ENCODE data around the gene ZBP1.

ZBP1 gene

GRCh38 chr20:57558614-57559288 is 61.5 kb downstream of the ZBP1 start:
- no peak for DNase-seq (ENCODE audit: low read depth in 2 of 2)

DNA sequence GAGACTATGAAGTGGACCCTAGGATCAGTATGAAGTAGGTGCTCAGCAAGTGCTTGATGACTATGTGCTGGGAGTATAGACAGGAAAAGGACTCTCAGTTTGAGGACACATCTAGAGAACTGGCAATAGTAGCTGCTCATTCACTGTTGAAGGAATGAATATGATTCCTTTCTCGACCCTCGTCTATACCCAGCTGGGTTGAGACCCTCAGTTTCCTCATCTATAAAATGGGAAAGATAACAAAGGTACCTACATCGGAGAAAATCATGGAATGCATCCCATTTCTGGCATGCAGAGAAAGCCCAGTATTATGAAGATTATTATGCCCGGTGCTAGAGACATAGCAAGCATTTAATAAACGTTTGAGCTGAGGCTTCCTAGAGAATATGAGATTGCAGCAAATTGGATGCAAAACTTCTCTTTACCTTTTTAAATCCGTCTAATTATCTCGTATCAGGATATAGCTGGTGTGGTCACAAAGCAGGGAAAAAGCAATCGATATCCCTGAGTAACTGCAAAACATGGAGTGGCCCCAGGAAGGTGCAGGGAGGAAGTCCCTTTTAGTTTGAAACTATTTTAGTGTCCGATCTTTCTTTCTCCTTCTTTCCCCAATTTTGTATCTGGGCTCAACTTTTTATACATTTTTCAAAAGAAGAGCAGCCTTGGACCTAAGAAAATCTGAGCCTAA is 62.2 kb downstream of the ZBP1 start:
- DNase-seq (ENCODE audit: low read depth in 2 of 2), result no peak

DNA sequence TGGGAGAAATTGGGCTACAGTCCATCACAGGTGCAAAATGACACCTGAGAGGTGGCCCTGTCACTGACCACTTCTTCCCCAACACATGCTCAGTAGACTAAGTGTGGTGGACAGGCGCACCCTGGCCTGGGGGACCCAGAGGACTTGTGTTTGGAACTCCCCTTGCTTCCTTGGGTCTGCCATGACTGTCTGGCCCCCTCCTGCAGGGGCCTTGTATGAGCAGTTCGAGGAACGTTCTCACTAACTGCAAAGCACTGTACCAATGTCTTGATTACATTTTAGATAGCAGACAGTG is 63.3 kb downstream of the ZBP1 start:
- DNase-seq (ENCODE audit: low read depth in 2 of 2), result no peak

DNA sequence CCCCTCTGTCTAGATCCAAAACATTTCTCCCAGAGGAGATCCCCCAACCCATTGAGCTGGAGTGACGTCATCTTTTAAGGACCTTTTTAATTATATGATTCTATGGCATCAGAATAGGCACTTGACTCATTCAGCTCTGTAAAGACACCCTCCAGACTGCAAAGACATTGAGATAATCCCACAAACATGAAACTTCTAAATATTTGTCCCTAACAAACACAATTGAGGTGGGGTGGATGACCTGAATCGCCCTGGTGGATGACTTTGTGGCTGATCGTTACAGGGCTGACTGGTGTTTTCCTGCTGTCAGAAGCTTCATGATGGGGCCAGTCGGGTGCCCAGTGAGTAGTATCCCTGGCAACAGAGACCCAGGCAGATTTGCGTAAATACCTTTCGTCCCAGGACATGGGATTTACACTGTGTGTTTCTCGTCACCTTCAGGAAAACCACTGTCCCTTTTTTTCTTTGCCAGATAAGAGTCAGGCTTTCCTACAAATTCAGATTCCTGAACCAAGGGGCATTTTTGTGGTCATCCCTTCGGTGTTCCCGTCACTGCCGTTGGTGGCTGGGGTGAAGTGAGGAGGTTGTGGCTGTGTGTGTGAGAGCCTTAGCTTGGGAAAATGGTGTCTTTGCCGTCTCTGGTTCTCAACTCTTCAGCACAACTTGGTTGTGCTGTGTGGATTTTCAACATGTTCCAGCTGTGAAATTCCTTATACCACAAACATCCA is 64.6 kb downstream of the ZBP1 start:
- DNase-seq (ENCODE audit: low read depth in 2 of 2), result no peak
